Endodermal cell (in vitro differentiated cells): Measurements from ENCODE around the gene SRP9. TPM values are rescaled to one million over a fixed set of nuclear protein-coding genes. Genes with fewer than 3 reads are reported as not detected.

Experiments used
- DNase-seq: peaks from one replicate; pipeline ENCODE4 v3.0.0-alpha.2; 2017
- H3K27ac ChIP-seq: 2 replicates; pipeline ENCODE4 v1.5.1; 2013; ENCODE audit warnings: mild to moderate bottlenecking, low read depth, low read length, moderate library complexity
- H3K27me3 ChIP-seq: 2 replicates; pipeline ENCODE4 v1.6.1; 2013; ENCODE audit warnings: mild to moderate bottlenecking, low read length, moderate library complexity; ENCODE audit not compliant: insufficient read depth, control insufficient read depth, poor library complexity, severe bottlenecking
- H3K36me3 ChIP-seq: 2 replicates; pipeline ENCODE4 v1.7.0; 2013; ENCODE audit warnings: mild to moderate bottlenecking, low read length, moderate library complexity; ENCODE audit not compliant: control insufficient read depth, insufficient read depth
- H3K4me1 ChIP-seq: one replicate; pipeline ENCODE4 v1.7.0; 2013; ENCODE audit warnings: low read length; ENCODE audit not compliant: control insufficient read depth, insufficient read depth
- H3K4me3 ChIP-seq: 2 replicates; pipeline ENCODE4 v1.5.1; 2013; ENCODE audit warnings: mild to moderate bottlenecking, low read length, moderate library complexity
- H3K9ac ChIP-seq: 2 replicates; pipeline ENCODE4 v1.6.1; 2013; ENCODE audit warnings: mild to moderate bottlenecking, low read length, moderate library complexity; ENCODE audit not compliant: poor library complexity, severe bottlenecking; ENCODE audit errors: extremely low read depth
- H3K9me3 ChIP-seq: 2 replicates; pipeline ENCODE4 v1.6.1; 2013; ENCODE audit warnings: mild to moderate bottlenecking, low read length, moderate library complexity; ENCODE audit not compliant: control insufficient read depth
- H3K27ac Mint-ChIP-seq: 2 replicates; pipeline ENCODE4 v1.8.0; 2020; ENCODE audit warnings: mixed read lengths
- H3K27me3 Mint-ChIP-seq: 2 replicates; pipeline ENCODE4 v1.8.0; 2021; ENCODE audit warnings: mild to moderate bottlenecking, mixed read lengths; ENCODE audit not compliant: insufficient read depth
- H3K36me3 Mint-ChIP-seq: 2 replicates; pipeline ENCODE4 v1.8.0; 2020; ENCODE audit warnings: low read depth, mixed read lengths
- H3K4me1 Mint-ChIP-seq: 2 replicates; pipeline ENCODE4 v1.8.0; 2020; ENCODE audit warnings: mixed read lengths
- H3K4me3 Mint-ChIP-seq: 2 replicates; pipeline ENCODE4 v1.8.0; 2020; ENCODE audit warnings: mild to moderate bottlenecking, moderate library complexity, mixed read lengths
- H3K9me3 Mint-ChIP-seq: 2 replicates; pipeline ENCODE4 v1.8.0; 2020; ENCODE audit warnings: mild to moderate bottlenecking, mixed read lengths
- WGBS, 2 experiments: methylation state at CpG; one replicate each; pipeline versions ENCODE4 v1.1.5 to v1.1.7; 2013; ENCODE audit warnings: missing lambda C conversion rate in 2 of 2, mixed read lengths in 1 of 2; ENCODE audit not compliant: insufficient coverage in 1 of 2, insufficient read length in 1 of 2; 5-methylcytosine and 5-hydroxymethylcytosine counted together
- total RNA-seq, 2 donors: library from RNA; stranded (reverse); fragmentation: NEBNext Ultra II Directional in 1 of 2; extraction: Animal tissue kit (Norgen Biotek cat#: 25700) in 1 of 2; gene quantifications; 2 replicates in 1 of 2; 3 replicates in 1 of 2; pipeline ENCODE4 v1.2.1, GENCODE V29; 2021
- TF ChIP-seq, protein P1 (sequence below): fragments of 200-600 bp; sonication (generic); conservative IDR thresholded peaks from 2 replicates; pipeline ENCODE4 v1.5.0; 2021; ENCODE audit warnings: antibody characterized with exemption, mild to moderate bottlenecking

SRP9 gene
- total RNA-seq, 2 donors from 2014 or later = 286 to 319 TPM

GRCh38 chr1:225767634-225768540 is 9.7 kb upstream of the SRP9 start:
- Mint-ChIP-seq H3K27me3 (peaks cover 8% of the 10 kb centered on the region), H3K4me3 (no peak overlapping the region), H3K27ac (peak overlapping the region; percentile 1), H3K9me3 (no peaks in the 10 kb centered on the region), H3K36me3 (no peaks in the 10 kb centered on the region), H3K4me1 (peaks cover 54% of the 10 kb centered on the region)
- H3K27me3 ChIP-seq = peaks cover 11% of the 10 kb centered on the region
- TF ChIP-seq, protein P1, sequence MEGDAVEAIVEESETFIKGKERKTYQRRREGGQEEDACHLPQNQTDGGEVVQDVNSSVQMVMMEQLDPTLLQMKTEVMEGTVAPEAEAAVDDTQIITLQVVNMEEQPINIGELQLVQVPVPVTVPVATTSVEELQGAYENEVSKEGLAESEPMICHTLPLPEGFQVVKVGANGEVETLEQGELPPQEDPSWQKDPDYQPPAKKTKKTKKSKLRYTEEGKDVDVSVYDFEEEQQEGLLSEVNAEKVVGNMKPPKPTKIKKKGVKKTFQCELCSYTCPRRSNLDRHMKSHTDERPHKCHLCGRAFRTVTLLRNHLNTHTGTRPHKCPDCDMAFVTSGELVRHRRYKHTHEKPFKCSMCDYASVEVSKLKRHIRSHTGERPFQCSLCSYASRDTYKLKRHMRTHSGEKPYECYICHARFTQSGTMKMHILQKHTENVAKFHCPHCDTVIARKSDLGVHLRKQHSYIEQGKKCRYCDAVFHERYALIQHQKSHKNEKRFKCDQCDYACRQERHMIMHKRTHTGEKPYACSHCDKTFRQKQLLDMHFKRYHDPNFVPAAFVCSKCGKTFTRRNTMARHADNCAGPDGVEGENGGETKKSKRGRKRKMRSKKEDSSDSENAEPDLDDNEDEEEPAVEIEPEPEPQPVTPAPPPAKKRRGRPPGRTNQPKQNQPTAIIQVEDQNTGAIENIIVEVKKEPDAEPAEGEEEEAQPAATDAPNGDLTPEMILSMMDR = no peak
- H3K36me3 ChIP-seq = no peaks in the 10 kb centered on the region
- H3K4me3 ChIP-seq = no peak overlapping the region
- WGBS, 2 experiments = 83 to 88% methylated on average over 7 to 17 of the region's 17 CpGs
- no peak overlapping the region for H3K27ac ChIP-seq
- no peaks in the 10 kb centered on the region for H3K9me3 ChIP-seq
- H3K9ac ChIP-seq = no peak overlapping the region
- H3K4me1 ChIP-seq = peaks cover 22% of the 10 kb centered on the region
- peak; percentile 80 for DNase-seq

DNA sequence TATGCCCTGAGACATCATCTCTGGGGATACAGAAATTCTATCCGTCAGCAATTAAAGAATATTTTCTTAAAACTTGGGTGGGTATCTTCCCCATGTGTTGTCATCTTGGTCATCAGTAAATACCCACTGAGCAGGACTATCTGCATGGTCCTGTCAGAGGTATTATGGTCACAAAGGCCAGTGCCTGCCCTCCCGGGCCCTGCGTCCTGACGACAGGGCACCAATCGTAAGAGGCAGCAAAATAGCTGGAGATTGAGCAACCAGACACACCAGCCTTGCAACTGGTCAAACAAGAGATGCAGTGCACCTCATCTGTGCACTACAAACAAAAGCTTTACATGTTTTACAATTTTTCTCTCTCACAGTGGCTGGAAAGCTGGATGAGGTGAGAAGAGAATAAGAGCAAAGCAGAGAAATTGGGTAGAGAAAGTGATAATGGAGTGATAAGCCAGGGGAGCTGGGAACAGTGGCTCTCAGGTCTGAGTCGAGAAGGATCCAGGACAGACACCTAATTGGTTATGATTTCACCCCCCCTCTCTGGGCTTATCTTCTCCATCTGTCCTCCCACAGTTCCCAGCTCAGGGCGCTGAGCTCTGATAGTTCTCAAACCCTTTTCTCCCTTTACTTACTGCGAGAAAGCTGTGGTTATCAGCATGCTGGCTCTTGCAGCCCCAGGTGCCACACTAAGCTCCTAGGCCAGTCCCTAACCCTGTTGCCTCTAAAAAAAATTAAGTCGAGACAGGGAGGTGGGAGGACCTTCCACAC is 8.8 kb upstream of the SRP9 start:
- Mint-ChIP-seq H3K36me3 (no peaks in the 10 kb centered on the region), H3K4me1 (peaks cover 55% of the 10 kb centered on the region), H3K4me3 (no peak overlapping the region), H3K27me3 (peaks cover 8% of the 10 kb centered on the region), H3K27ac (peak overlapping the region; percentile 70), H3K9me3 (no peaks in the 10 kb centered on the region)
- DNase-seq = no peak
- H3K27ac ChIP-seq = no peak overlapping the region
- TF ChIP-seq, protein P1 = no peak
- H3K4me1 ChIP-seq = peaks cover 21% of the 10 kb centered on the region
- peak overlapping the region; percentile 25 for H3K4me3 ChIP-seq
- H3K27me3 ChIP-seq = peaks cover 11% of the 10 kb centered on the region
- no peaks in the 10 kb centered on the region for H3K36me3 ChIP-seq
- WGBS, 2 experiments = 68 to 89% methylated on average over 6 to 9 of the region's 9 CpGs
- H3K9me3 ChIP-seq = no peaks in the 10 kb centered on the region
- H3K9ac ChIP-seq = no peak overlapping the region

GRCh38 chr1:225769687-225770086 is 7.9 kb upstream of the SRP9 start:
- H3K4me3 Mint-ChIP-seq = no peak overlapping the region
- Histone ChIP-seq H3K4me1 (peaks cover 21% of the 10 kb centered on the region), H3K9me3 (no peaks in the 10 kb centered on the region), H3K36me3 (no peaks in the 10 kb centered on the region), H3K27me3 (peaks cover 11% of the 10 kb centered on the region), H3K27ac (no peak overlapping the region), H3K4me3 (peak overlapping the region; percentile 25), H3K9ac (no peak overlapping the region)
- no peak for DNase-seq
- H3K4me1 Mint-ChIP-seq = peaks cover 56% of the 10 kb centered on the region
- H3K9me3 Mint-ChIP-seq = no peaks in the 10 kb centered on the region
- peak overlapping the region; percentile 70 for H3K27ac Mint-ChIP-seq
- WGBS, 2 experiments = 92 to 100% methylated on average over 1 to 5 of the region's 5 CpGs
- H3K27me3 Mint-ChIP-seq = peaks cover 8% of the 10 kb centered on the region
- TF ChIP-seq, protein P1 = no peak
- H3K36me3 Mint-ChIP-seq = no peaks in the 10 kb centered on the region
